GM12878 (cell line): ENCODE data around the gene ESR2. TPM values are rescaled to one million over a fixed set of nuclear protein-coding genes. Genes with fewer than 3 reads are reported as not detected.

Experiments
- CEBPB ChIP-seq, 2 experiments: fragments of 150-350 bp in 1 of 2; IDR thresholded peaks; 2 replicates each; pipeline ENCODE4 v1.6.1; 2012 to 2014; ENCODE audit warnings: low read depth in 2 of 2, low read length in 2 of 2, borderline replicate concordance in 1 of 2, inconsistent platforms in 1 of 2
- CTCF ChIP-seq, 3 experiments: IDR thresholded peaks in 2 of 3; conservative IDR thresholded peaks in 1 of 3; 2 replicates each; pipeline ENCODE4 v1.5.1; 2011; ENCODE audit warnings: low read depth in 3 of 3, low read length in 3 of 3, mild to moderate bottlenecking in 3 of 3, control low read depth in 2 of 3, moderate library complexity in 2 of 3, inconsistent platforms in 1 of 3, mixed read lengths in 1 of 3; ENCODE audit not compliant: control insufficient read depth in 2 of 3, insufficient read depth in 1 of 3; ENCODE audit errors: extremely low read depth in 1 of 3
- DPF2 ChIP-seq: fragments of 450-650 bp; IDR thresholded peaks from 2 replicates; pipeline ENCODE4 v1.6.1; 2017; ENCODE audit warnings: mild to moderate bottlenecking
- ESRRA ChIP-seq: IDR thresholded peaks from 2 replicates; pipeline ENCODE4 v1.6.1; 2012; ENCODE audit warnings: mild to moderate bottlenecking, low read length, improper control_type of control experiment
- GATAD2B ChIP-seq: fragments of 450-650 bp; conservative IDR thresholded peaks from 2 replicates; pipeline ENCODE4 v1.6.1; 2017; ENCODE audit warnings: low read depth, mild to moderate bottlenecking, moderate library complexity
- KAT2A ChIP-seq: conservative IDR thresholded peaks from 2 replicates; pipeline ENCODE4 v1.6.1; 2011; ENCODE audit warnings: low read depth, low read length; ENCODE audit not compliant: control insufficient read depth
- MLLT1 ChIP-seq: fragments of 450-650 bp; IDR thresholded peaks from 2 replicates; pipeline ENCODE4 v1.6.1; 2016; ENCODE audit warnings: mild to moderate bottlenecking
- MYB ChIP-seq: fragments of 150-350 bp; IDR thresholded peaks from 2 replicates; pipeline ENCODE4 v1.6.1; 2014; ENCODE audit warnings: mild to moderate bottlenecking, low read depth, low read length, borderline replicate concordance
- NBN ChIP-seq: fragments of 450-650 bp; IDR thresholded peaks from 2 replicates; pipeline ENCODE4 v1.6.1; 2016
- RAD51 ChIP-seq: fragments of 450-650 bp; IDR thresholded peaks from 2 replicates; pipeline ENCODE4 v1.6.1; 2016; ENCODE audit warnings: moderate library complexity, mild to moderate bottlenecking, inconsistent platforms
- ZNF687 ChIP-seq: fragments of 450-650 bp; IDR thresholded peaks from 2 replicates; pipeline ENCODE4 v1.6.1; 2017; ENCODE audit warnings: mild to moderate bottlenecking, moderate library complexity
- polyA plus RNA-seq, 11 experiments: library from polyadenylated mRNA; depleted of rRNA in 4 of 11; unstranded in 6 of 11; stranded (reverse) in 5 of 11; fragments of >200 nt; fragmentation: Nextera tagmentation in 4 of 11; fragmentation: Illumina TruSeq in 1 of 11; extraction: Ambion mirVana in 4 of 11; extraction: Trizol in 1 of 11; gene quantifications; 1 replicate in 1 of 11; 2 replicates in 10 of 11; pipeline versions ENCODE4 v1.2.1 to v1.2.3, GENCODE V29; 2011 to 2016; ENCODE audit warnings: inconsistent platforms in 2 of 11, missing spikeins in 2 of 11, low read depth in 1 of 11
- total RNA-seq, 4 experiments: library from RNA; depleted of rRNA in 3 of 4; stranded (reverse); fragments of >200 nt in 3 of 4; fragmentation: Illumina TruSeq in 1 of 4; extraction: Trizol in 1 of 4; gene quantifications; 2 replicates each; pipeline versions ENCODE4 v1.2.1 to v1.2.3, GENCODE V29; 2013 to 2021

Gene ESR2
- total and polyA plus RNA-seq, 10 of the 15 experiments (the other 5 are each of a cell fraction or from before 2014, with no cell fraction given) = 0.29 to 2.6 (median 0.81) TPM

- TF ChIP-seq ZNF687 (peak; percentile 78), ESRRA (no peak), CEBPB (IDR thresholded peaks at IDR 0.05; ENCODE audit: borderline replicate concordance in 1 of 2, low read depth in 2 of 2, low read length in 2 of 2) (no peak), MYB (no peak), KAT2A (no peak), NBN (peak; percentile 29; the same call in 1 of the 2 replicates), DPF2 (no peak), MLLT1 (no peak), CTCF (IDR thresholded peaks at IDR 0.05 in 2 of 3, conservative IDR thresholded peaks at IDR 0.05 in 1 of 3; ENCODE audit: control insufficient read depth in 2 of 3, extremely low read depth in 1 of 3, insufficient read depth in 1 of 3, low read depth in 3 of 3, low read length in 3 of 3) (no peak), GATAD2B (0 out of 2 replicates have a peak, but pooled peaks have one; percentile 32), RAD51 (no peak)
These were observed 97.3 kb downstream of the ESR2 start (continued) for GRCh38 chr14:64196814-64197411.
